PC-9 (cell line): Measurements from ENCODE around the gene SUN1.

Source experiments
- CTCF ChIP-seq: fragments of 200-600 bp; sonication (generic); conservative IDR thresholded peaks from 2 replicates; pipeline ENCODE4 v1.6.1; 2017; ENCODE audit warnings: mixed run types, antibody characterized with exemption, mild to moderate bottlenecking, moderate library complexity
- EZH2 ChIP-seq: fragments of 200-600 bp; sonication (generic); IDR thresholded peaks from 2 replicates; pipeline ENCODE4 v1.8.0; 2017; ENCODE audit warnings: antibody characterized with exemption, low read depth

- TF ChIP-seq CTCF (no peak), EZH2 (no peak)
Observed at GRCh38 chr7:865921-866320, 33.6 kb downstream of the SUN1 start.
